ENCODE results near the gene STRA8. TPM values are rescaled to one million over a fixed set of nuclear protein-coding genes. Genes with fewer than 3 reads are reported as not detected.
A peak's percentile ranks its signal among the peaks of the same experiment; 100 is the strongest.
"Not testable (repeated sequence)": the region's sequence is repeated elsewhere in the genome, so short reads cannot be mapped to it uniquely, and the experiment has no call there.

STRA8 gene
- total RNA-seq, 2 donors from 2014 or later, result not detected

GRCh38 chr7:135232720-135233119 lies 918 bp upstream of the STRA8 start:
- no peak for DNase-seq
- H3K4me1 Mint-ChIP-seq (ENCODE audit: low read depth), result no peaks in the 10 kb centered on the region
- H3K4me3 Mint-ChIP-seq, result no peak overlapping the region
- no peak overlapping the region for H3K27ac Mint-ChIP-seq
- no peaks in the 10 kb centered on the region for H3K27me3 Mint-ChIP-seq (ENCODE audit: low read depth)
- H3K9me3 Mint-ChIP-seq, result peaks cover 2% of the 10 kb centered on the region in 2 donors
- no peaks in the 10 kb centered on the region for H3K36me3 Mint-ChIP-seq (ENCODE audit: insufficient read depth in 2 of 2)
- no peak for ATAC-seq (replicated peaks in 1 of 2)

- DNase-seq; H3K4me3 Mint-ChIP-seq; H3K36me3 Mint-ChIP-seq (ENCODE audit: insufficient read depth in 2 of 2); ATAC-seq (replicated peaks in 1 of 2); H3K27ac Mint-ChIP-seq; H3K4me1 Mint-ChIP-seq (ENCODE audit: low read depth); H3K27me3 Mint-ChIP-seq (ENCODE audit: low read depth); H3K9me3 Mint-ChIP-seq: not testable (repeated sequence)
These were observed 457 bp downstream of the STRA8 start for GRCh38 chr7:135234095-135234494.

- no peak for ATAC-seq (replicated peaks in 1 of 2)
- no peaks in the 10 kb centered on the region for H3K27me3 Mint-ChIP-seq (ENCODE audit: low read depth)
- DNase-seq, result no peak
- no peaks in the 10 kb centered on the region for H3K4me1 Mint-ChIP-seq (ENCODE audit: low read depth)
- H3K36me3 Mint-ChIP-seq (ENCODE audit: insufficient read depth in 2 of 2), result no peaks in the 10 kb centered on the region
- H3K27ac Mint-ChIP-seq, result no peak overlapping the region
- H3K9me3 Mint-ChIP-seq, result no peaks in the 10 kb centered on the region
- no peak overlapping the region for H3K4me3 Mint-ChIP-seq
These were observed 1.1 kb downstream of the STRA8 start for GRCh38 chr7:135234727-135235126.

GRCh38 chr7:135235841-135236240 lies 2.2 kb downstream of the STRA8 start:
- ATAC-seq (replicated peaks in 1 of 2), result no peak
- no peak overlapping the region for H3K4me3 Mint-ChIP-seq
- H3K9me3 Mint-ChIP-seq, result no peaks in the 10 kb centered on the region
- H3K4me1 Mint-ChIP-seq (ENCODE audit: low read depth), result no peaks in the 10 kb centered on the region
- H3K27ac Mint-ChIP-seq, result no peak overlapping the region
- no peak for DNase-seq
- no peaks in the 10 kb centered on the region for H3K36me3 Mint-ChIP-seq (ENCODE audit: insufficient read depth in 2 of 2)
- H3K27me3 Mint-ChIP-seq (ENCODE audit: low read depth), result no peaks in the 10 kb centered on the region

- H3K27me3 Mint-ChIP-seq (ENCODE audit: low read depth), result peaks cover 3% of the 10 kb centered on the region
- no peak for DNase-seq
- no peaks in the 10 kb centered on the region for H3K36me3 Mint-ChIP-seq (ENCODE audit: insufficient read depth in 2 of 2)
- no peak overlapping the region for H3K4me3 Mint-ChIP-seq
- ATAC-seq (replicated peaks in 1 of 2), result no peak
- no peak overlapping the region for H3K27ac Mint-ChIP-seq
- no peaks in the 10 kb centered on the region for H3K4me1 Mint-ChIP-seq (ENCODE audit: low read depth)
- H3K9me3 Mint-ChIP-seq, result no peaks in the 10 kb centered on the region
These were observed 3.1 kb downstream of the STRA8 start for GRCh38 chr7:135236727-135237126.

GRCh38 chr7:135238112-135238744 lies 4.6 kb downstream of the STRA8 start:
- no peaks in the 10 kb centered on the region for H3K9me3 Mint-ChIP-seq
- H3K27ac Mint-ChIP-seq, result peak overlapping the region; percentile 33
- no peaks in the 10 kb centered on the region for H3K4me1 Mint-ChIP-seq (ENCODE audit: low read depth)
- H3K4me3 Mint-ChIP-seq, result no peak overlapping the region
- ATAC-seq (replicated peaks in 1 of 2) (peak in 1 of 2 donors; percentile 26), DNase-seq (peak; percentile 8 to 22)
- H3K27me3 Mint-ChIP-seq (ENCODE audit: low read depth), result peaks cover 12% of the 10 kb centered on the region
- H3K36me3 Mint-ChIP-seq (ENCODE audit: insufficient read depth in 2 of 2), result no peaks in the 10 kb centered on the region

GRCh38 chr7:135239263-135239662 lies 5.6 kb downstream of the STRA8 start:
- Mint-ChIP-seq H3K4me3 (no peak overlapping the region), H3K27ac (no peak overlapping the region), H3K9me3 (no peaks in the 10 kb centered on the region), H3K36me3 (ENCODE audit: insufficient read depth in 2 of 2) (no peaks in the 10 kb centered on the region), H3K4me1 (ENCODE audit: low read depth) (no peaks in the 10 kb centered on the region), H3K27me3 (ENCODE audit: low read depth) (peaks cover 12% of the 10 kb centered on the region)
- no peak for DNase-seq
- ATAC-seq (replicated peaks in 1 of 2), result no peak

- Mint-ChIP-seq H3K4me1 (ENCODE audit: low read depth) (no peaks in the 10 kb centered on the region), H3K9me3 (no peaks in the 10 kb centered on the region), H3K27me3 (ENCODE audit: low read depth) (peaks cover 19% of the 10 kb centered on the region), H3K4me3 (no peak overlapping the region), H3K27ac (no peak overlapping the region), H3K36me3 (ENCODE audit: insufficient read depth in 2 of 2) (no peaks in the 10 kb centered on the region)
- DNase-seq (no peak), ATAC-seq (replicated peaks in 1 of 2) (no peak)
These were observed 6.8 kb downstream of the STRA8 start for GRCh38 chr7:135240441-135240840.

- no peak overlapping the region for H3K4me3 Mint-ChIP-seq
- peaks cover 19% of the 10 kb centered on the region for H3K27me3 Mint-ChIP-seq (ENCODE audit: low read depth)
- no peak overlapping the region for H3K27ac Mint-ChIP-seq
- no peak for DNase-seq
- H3K36me3 Mint-ChIP-seq (ENCODE audit: insufficient read depth in 2 of 2), result no peaks in the 10 kb centered on the region
- no peaks in the 10 kb centered on the region for H3K4me1 Mint-ChIP-seq (ENCODE audit: low read depth)
- H3K9me3 Mint-ChIP-seq, result no peaks in the 10 kb centered on the region
- no peak for ATAC-seq (replicated peaks in 1 of 2)
These were observed 8.6 kb downstream of the STRA8 start for GRCh38 chr7:135242096-135242684.

GRCh38 chr7:135245226-135246190 lies 11.9 kb downstream of the STRA8 start:
- Mint-ChIP-seq H3K4me3 (no peak overlapping the region), H3K27me3 (ENCODE audit: low read depth) (peaks cover 19% of the 10 kb centered on the region), H3K9me3 (no peaks in the 10 kb centered on the region), H3K36me3 (ENCODE audit: insufficient read depth in 2 of 2) (no peaks in the 10 kb centered on the region), H3K4me1 (ENCODE audit: low read depth) (no peaks in the 10 kb centered on the region), H3K27ac (no peak overlapping the region)
- ATAC-seq (replicated peaks in 1 of 2) (no peak), DNase-seq (no peak)

GRCh38 chr7:135246191-135246825 lies 12.7 kb downstream of the STRA8 start:
- Mint-ChIP-seq H3K4me3 (no peak overlapping the region), H3K36me3 (ENCODE audit: insufficient read depth in 2 of 2) (no peaks in the 10 kb centered on the region), H3K4me1 (ENCODE audit: low read depth) (peaks cover 4% of the 10 kb centered on the region), H3K27me3 (ENCODE audit: low read depth) (peaks cover 19% of the 10 kb centered on the region), H3K9me3 (no peaks in the 10 kb centered on the region), H3K27ac (no peak overlapping the region)
- no peak for ATAC-seq (replicated peaks in 1 of 2)
- DNase-seq, result no peak

- H3K27me3 Mint-ChIP-seq (ENCODE audit: low read depth), result peaks cover 7% of the 10 kb centered on the region
- H3K36me3 Mint-ChIP-seq (ENCODE audit: insufficient read depth in 2 of 2), result no peaks in the 10 kb centered on the region
- DNase-seq (no peak), ATAC-seq (replicated peaks in 1 of 2) (no peak)
- H3K4me3 Mint-ChIP-seq, result no peak overlapping the region
- H3K4me1 Mint-ChIP-seq (ENCODE audit: low read depth), result peaks cover 14% of the 10 kb centered on the region
- no peak overlapping the region for H3K27ac Mint-ChIP-seq
- H3K9me3 Mint-ChIP-seq, result no peaks in the 10 kb centered on the region
These were observed 14.3 kb downstream of the STRA8 start for GRCh38 chr7:135247746-135248471.
